ENCODE measurements around the gene AIFM3.

AIFM3 gene

DNA sequence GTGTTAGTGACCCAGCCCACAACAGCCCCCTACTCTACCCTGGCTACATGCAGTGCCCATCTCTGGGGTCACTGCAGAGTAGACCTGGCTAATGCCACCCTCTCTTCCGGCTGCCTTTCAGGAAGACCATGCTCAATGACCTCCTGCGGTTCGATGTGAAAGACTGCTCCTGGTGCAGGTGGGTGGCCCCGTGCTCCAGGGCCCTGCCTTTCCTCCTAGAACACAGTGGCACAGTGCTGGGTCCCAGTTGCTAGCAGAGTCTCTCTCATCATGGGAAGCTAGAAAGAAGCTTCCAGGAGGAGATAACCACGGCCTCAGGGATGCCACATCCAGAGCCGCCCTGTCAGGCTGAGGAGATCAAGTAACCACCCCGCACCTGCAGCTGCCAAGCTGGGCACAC is 18.7 kb downstream of the AIFM3 start:
- no peak overlapping the region for H3K4me3 ChIP-seq (ENCODE audit: low read depth, low read length)
- DNase-seq (ENCODE audit: low read depth): no peak

GRCh38 chr22:20986365-20986764 is 19.3 kb downstream of the AIFM3 start:
- H3K4me3 ChIP-seq (ENCODE audit: low read depth, low read length): no peak overlapping the region
- DNase-seq (ENCODE audit: low read depth): no peak

GRCh38 chr22:20987375-20987774 is 20.3 kb downstream of the AIFM3 start:
- no peak for DNase-seq (ENCODE audit: low read depth)
- H3K4me3 ChIP-seq (ENCODE audit: low read depth, low read length): no peak overlapping the region

DNA sequence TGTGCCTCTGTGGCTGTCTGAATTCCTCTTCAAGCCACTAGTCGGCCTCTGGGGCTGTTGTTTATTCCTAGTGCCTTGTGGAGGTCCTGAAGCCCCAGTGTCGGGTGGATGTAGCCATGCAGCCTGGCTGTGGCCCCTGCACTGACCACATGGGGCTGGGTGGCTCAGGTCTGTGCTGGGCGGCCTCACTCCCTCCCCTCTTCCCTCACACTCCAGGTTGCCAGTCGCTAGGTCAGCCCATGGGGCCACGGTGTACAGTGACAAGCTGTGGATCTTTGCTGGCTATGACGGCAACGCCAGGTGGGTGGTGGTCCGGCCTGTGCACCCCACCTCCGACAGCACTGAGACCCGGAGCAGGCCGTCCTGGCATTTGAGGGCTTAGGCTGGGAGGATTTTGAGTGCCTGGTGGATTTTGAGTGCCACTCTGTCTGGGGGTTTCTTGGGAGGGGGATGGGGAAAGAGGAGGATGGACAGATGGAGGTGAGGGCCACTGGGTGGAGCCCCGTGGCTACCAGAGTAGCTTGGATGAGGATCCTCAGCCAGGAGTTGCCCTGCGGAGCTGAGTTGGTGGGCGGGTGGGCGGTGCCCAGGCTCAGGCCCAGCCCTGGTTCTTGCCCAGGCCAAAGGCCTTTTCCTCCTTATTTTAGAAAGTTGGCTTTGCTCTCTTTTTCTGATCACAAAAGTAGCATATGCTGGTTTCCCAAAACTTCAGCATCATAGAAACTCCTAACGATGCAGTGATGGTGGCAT is 21.7 kb downstream of the AIFM3 start:
- no peak overlapping the region for H3K4me3 ChIP-seq (ENCODE audit: low read depth, low read length)
- DNase-seq (ENCODE audit: low read depth): no peak

DNA sequence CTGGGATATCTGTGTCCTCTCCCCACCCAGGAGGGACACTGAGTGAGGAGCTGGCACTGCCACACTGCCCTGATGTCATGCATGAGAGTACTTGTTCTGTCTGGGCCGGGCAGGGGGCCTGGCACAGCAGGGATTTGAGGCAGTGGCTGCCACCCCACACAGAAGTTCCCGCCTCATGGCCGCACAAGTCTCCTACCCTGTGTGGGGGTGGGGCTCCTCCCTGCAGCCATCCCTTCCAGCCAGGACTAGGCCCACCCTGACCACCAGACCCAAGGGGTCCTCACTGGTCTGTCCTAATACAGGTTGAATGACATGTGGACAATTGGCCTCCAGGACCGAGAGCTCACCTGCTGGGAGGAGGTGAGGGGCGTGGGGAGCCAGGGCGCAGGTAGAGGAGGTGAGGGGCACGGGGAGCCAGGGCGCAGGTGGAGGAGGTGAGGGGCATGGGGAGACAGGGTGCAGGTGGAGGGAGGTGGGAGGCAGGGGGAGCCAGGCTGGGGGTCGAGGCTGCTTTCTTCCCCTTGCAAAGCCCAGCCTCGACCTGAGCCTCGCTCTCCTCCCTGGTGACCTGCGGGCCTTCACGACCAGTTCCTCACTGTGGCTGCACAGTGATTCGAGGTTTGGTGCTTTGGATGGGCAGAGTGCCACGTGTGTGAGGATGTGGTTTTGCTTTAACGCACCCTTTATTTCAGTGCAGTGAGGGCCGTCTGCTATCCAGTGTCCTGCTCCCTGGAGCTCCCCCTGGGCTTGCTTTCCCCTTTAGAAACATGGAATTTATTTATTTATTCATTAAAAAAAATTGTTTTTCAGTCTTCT is 22.5 kb downstream of the AIFM3 start:
- no peak overlapping the region for H3K4me3 ChIP-seq (ENCODE audit: low read depth, low read length)
- no peak for DNase-seq (ENCODE audit: low read depth)

GRCh38 chr22:20990184-20991180 is 23.4 kb downstream of the AIFM3 start:
- no peak for DNase-seq (ENCODE audit: low read depth)
- H3K4me3 ChIP-seq (ENCODE audit: low read depth, low read length): no peak overlapping the region

DNA sequence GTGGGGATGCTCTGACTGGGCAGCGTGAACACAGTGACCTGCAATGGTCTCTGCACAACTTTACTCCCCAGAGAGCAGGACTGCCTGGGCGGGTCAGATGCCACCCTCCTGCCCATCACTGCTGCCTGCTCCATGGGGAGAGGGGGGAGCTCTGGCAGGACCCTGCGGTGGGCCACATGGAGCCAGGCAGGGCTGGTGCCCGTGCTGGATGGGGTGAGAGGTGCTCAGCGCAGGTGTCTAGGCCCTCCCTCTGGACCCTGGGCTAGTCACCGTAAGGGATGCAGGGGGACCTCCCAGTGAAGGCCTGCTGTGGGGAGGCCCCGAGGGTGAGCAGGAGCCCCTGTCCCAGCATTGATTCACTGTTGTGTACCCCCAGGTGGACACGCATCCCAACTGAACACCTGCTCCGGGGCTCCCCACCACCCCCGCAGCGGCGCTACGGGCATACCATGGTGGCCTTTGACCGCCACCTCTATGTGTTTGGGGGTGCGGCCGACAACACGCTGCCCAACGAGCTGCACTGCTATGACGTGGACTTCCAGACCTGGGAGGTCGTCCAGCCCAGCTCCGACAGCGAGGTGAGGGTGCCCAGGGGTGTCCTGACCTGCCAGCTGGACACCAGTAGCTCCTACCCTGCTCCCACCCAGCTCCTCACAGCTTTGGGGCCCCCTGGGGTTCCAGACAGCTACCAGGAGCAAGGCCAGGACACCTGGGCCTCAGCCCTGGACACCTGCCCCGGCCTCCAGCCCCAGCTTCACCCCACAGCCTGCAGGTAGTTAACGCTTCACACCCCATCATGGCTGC is 24.4 kb downstream of the AIFM3 start:
- no peak for DNase-seq (ENCODE audit: low read depth)
- no peak overlapping the region for H3K4me3 ChIP-seq (ENCODE audit: low read depth, low read length)

DNA sequence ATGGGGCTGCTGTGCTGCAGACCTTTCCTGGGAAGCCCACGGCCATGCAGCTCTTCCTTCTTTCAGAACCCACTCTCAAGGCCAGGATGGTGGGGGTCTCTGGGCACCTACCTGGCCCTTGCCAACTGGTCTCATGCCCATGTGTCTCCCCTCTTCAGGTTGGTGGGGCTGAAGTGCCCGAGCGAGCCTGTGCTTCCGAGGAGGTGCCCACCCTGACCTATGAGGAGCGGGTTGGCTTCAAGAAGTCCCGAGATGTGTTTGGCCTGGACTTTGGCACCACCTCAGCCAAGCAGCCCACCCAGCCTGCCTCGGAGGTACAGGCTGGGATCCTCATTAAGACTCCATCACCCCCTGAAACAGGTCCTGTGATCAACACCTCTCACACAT is 25.0 kb downstream of the AIFM3 start:
- H3K4me3 ChIP-seq (ENCODE audit: low read depth, low read length): no peak overlapping the region
- DNase-seq (ENCODE audit: low read depth): no peak

DNA sequence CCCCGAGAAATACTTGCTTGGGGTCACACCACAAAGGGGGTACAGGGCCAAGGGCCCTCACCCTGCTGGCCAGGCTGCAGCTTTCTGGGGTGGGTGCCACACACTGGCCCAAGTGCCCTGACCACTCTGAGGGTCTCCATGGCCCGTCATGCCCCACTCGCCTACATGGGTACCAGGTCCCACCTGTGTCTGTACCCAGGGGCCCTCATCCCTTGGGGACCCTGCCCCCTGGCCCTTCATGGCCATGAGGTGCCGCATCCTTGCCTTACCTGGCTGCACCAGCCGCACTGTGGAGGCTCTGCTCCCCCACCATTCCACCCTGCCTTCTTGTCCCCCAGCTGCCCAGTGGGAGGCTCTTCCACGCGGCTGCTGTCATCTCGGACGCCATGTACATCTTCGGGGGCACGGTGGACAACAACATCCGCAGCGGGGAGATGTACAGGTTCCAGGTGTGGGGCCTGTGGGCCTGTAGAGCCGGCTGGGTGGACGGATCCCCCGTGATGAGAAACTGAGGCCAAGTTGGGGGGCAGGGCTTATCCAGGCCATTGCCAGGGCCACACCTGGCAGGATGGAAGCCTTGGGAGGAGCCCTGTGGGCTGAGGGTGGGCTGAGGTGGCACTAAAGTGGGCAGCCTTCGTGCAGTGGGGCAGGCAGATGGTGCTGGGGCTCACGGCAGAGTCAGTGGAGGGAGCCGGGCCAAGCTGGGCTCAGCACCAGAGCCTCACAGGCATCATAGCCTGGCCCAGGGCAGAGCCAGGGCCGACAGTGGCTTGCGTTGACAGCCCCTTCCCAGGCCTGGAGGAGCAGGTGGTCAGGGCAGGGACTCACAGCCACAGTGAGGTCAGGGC is 25.6 kb downstream of the AIFM3 start:
- no peak overlapping the region for H3K4me3 ChIP-seq (ENCODE audit: low read depth, low read length)
- no peak for DNase-seq (ENCODE audit: low read depth)

GRCh38 chr22:20993304-20994127 is 26.5 kb downstream of the AIFM3 start:
- no peak overlapping the region for H3K4me3 ChIP-seq (ENCODE audit: low read depth, low read length)
- DNase-seq (ENCODE audit: low read depth): no peak

GRCh38 chr22:20994128-20994901 is 27.3 kb downstream of the AIFM3 start:
- no peak overlapping the region for H3K4me3 ChIP-seq (ENCODE audit: low read depth, low read length)
- DNase-seq (ENCODE audit: low read depth): no peak

DNA sequence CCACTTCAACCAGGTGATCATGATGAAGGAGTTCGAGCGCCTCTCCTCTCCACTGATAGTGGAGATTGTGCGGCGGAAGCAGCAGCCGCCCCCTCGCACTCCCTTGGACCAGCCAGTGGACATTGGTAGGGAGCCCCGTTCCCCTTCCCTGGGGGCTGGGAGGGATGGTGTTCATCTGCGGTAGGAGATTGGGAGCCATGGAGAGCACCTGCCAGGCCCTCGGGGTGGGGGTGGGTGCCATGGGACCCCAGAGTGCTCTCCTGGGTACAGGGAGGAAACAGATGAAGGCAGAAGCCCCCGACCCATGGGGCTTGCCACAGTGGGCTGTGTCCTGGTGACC is 27.8 kb downstream of the AIFM3 start:
- DNase-seq (ENCODE audit: low read depth): no peak
- H3K4me3 ChIP-seq (ENCODE audit: low read depth, low read length): no peak overlapping the region

- DNase-seq (ENCODE audit: low read depth): no peak
- no peak overlapping the region for H3K4me3 ChIP-seq (ENCODE audit: low read depth, low read length)
Measured at GRCh38 chr22:20995329-20996030, 28.4 kb downstream of the AIFM3 start.

- no peak for DNase-seq (ENCODE audit: low read depth)
- H3K4me3 ChIP-seq (ENCODE audit: low read depth, low read length): no peak overlapping the region
Measured at GRCh38 chr22:20996031-20996410, 29.0 kb downstream of the AIFM3 start.

DNA sequence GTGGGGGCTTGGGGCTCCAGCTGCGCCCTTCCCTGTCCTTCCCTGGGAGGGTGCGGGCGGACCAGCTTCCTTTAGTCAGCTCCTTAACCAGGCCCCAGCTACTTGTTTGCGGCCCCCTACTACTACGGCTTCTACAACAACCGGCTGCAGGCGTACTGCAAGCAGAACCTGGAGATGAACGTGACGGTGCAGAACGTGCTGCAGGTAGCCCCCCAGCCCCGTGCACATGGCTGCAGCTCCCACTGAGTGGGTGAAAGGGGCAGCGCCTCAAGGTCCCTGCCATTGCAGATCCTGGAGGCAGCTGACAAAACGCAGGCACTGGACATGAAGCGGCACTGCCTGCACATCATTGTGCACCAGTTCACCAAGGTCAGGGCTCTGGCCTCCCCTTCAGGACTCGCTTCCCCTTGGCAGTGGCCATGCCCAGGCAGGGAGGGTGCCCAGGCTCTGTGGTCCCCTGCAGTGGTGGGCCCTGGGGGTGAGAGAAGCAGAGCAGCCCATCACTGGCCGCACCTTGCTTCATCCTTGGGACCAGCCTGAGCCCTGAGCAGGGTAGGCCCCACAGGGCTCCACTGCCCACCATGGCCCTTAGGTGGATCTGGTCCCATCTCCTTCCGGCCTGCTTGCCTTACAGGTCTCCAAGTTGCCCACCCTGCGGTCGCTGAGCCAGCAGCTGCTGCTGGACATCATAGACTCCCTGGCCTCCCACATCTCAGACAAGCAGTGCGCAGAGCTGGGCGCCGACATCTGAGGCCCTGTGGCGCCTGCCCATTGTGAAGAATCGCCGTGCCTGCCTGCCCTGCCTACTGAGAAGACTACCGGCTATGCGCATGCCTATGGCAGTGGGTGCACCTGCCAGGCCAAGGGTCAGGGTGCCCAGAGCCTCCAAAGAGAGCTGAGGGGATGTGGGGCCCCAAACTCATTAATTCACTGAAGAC is 29.8 kb downstream of the AIFM3 start:
- H3K4me3 ChIP-seq (ENCODE audit: low read depth, low read length): no peak overlapping the region
- DNase-seq (ENCODE audit: low read depth): no peak
